ENCODE results near the gene MANEA.

Gene MANEA

GRCh38 chr6:95587989-95588388 is 10.7 kb downstream of the MANEA start:
- DNase-seq (ENCODE audit: low read depth) = no peak

- DNase-seq (ENCODE audit: low read depth) = no peak
Measured at GRCh38 chr6:95589067-95589466, 11.7 kb downstream of the MANEA start.

DNA sequence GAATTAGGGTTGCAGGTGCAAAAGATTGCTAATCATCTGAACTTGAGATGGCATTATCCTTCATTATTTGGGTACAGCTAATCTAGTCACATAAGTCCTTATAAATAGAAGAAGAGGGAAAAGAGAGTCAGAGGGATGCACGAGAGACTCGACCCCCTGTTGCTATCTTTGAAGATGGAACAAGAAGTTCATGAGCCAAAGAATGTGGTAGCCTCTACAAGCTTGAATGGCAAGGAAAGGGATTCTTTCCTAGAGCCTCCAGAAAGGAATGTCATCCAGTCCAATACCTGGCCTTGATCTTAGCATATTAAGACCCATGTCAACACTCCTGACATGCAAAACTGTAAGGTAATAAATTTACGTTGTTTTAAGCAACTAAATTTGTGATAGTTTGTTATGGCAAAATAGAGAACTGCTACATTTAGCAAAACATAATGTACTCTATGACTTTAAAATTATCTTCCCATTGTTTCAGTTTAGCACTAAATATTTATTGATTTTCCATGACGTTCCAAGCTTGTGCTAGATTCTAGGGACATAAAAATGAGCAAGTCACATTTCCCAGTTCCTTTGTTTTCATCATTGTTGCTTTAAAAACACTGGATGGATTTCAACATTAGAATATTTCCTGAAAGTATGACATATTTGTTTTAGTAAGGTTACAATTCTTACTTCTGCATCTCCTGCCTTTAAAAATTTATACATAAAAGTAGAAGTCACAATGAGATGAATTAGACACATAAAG is 12.7 kb downstream of the MANEA start:
- DNase-seq (ENCODE audit: low read depth) = no peak

DNA sequence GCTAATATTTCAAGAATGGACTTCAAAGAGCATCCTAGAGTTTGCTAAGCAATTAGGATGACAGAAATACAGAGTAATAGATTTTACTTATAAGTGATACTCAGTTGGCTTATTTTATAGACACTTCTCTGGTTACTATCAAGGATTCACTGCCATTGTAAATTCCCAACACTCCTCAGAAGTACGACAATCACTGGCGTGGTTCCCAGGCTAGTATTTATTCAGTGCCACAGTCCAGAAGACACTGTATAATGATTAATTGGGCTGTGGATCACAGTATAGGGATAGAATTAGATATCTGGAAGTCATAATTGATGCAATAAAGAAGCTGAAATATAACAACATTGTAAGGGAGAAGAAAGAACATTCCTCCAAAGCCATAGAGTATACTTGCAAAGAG is 15.7 kb downstream of the MANEA start:
- no peak for DNase-seq (ENCODE audit: low read depth)

- DNase-seq (ENCODE audit: low read depth) = no peak
Measured at GRCh38 chr6:95596021-95596420, 18.7 kb downstream of the MANEA start.

DNA sequence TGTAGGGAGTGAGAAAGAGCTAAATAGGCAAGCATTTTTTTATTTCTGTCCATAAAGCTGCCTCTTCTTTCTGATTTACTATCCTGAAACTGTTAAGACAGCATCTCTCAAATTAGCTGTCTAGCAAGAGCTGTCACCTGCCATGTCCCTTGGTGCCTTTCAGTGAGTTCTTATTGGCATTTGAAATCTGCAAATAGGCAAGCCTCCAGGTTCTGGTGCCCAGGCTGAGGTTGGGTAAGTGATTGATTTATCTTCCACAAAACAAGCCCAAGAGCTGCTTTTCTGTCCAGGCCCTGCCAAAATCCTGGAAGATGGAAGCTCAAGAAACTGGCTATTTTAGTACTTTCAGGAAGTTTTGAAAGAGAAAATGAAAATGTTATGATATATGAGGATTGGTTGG is 22.4 kb downstream of the MANEA start:
- no peak for DNase-seq (ENCODE audit: low read depth)

GRCh38 chr6:95601133-95601532 is 23.8 kb downstream of the MANEA start:
- DNase-seq (ENCODE audit: low read depth) = no peak

- DNase-seq (ENCODE audit: low read depth) = no peak
Measured at GRCh38 chr6:95614094-95614493, 36.8 kb downstream of the MANEA start.

DNA sequence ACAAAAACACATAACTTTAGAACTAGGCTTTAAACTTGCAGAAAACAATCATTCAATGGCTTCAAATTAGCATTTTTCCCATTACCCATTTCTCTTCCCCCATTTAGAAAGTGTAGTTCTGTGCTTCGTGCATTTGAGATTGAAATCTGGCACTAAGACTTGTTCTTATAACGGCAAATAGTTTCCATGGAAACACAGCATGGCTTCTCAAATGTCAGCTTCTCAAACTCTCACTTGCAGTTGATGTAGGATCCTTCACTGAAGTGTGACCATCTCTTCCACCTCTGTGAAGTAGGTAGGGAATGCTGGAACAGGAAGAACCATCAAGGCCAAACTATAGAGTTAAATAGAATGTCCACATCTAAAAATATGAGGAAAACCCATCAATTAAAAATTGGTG is 52.2 kb downstream of the MANEA start:
- DNase-seq (ENCODE audit: low read depth) = no peak

DNA sequence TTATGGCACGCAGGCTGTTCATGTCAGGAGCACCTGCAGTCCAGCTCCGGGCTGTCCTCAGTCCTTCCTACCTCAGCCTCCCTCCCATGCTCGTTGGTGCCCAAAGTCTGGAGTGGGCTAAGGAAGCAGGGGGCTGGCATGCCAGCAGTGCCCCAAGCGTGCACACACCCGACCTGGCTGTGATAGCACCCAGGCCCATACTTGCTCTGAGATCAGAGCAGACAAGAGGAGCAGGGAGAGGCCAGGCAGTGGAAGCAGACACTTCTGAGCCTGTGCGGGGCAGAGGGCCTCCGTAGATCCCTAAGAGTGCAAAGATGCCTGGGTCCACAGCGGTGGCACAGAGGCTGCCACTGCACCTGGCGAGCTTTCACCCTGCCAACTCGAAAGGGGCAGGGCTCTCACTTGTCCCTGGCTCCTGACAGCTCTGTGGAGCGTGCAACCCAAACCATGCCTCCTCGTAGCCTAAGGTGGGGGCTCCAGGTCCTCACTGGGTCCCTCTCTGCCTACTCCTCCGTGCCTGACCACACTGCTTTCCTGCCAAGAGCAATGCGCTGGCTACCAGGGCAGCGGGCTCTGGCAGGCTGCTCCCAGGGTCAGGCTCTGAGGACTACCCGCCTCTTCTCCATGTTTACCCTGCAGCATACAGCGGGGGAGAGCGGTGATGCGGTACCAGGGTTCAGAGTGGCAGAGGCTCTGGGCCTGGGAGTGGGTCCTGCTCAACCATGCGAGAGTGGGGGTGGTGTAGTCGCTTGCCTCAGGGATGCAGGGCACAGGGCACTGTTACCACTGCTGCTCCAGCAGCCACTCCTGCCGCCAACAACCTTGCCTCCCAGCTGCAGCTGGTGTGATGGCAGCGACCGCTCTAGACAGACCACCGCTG is 59.5 kb downstream of the MANEA start:
- DNase-seq (ENCODE audit: low read depth) = no peak

GRCh38 chr6:95648636-95649035 is 71.3 kb downstream of the MANEA start:
- no peak for DNase-seq (ENCODE audit: low read depth)

GRCh38 chr6:95649451-95649850 is 72.1 kb downstream of the MANEA start:
- DNase-seq (ENCODE audit: low read depth) = no peak

DNA sequence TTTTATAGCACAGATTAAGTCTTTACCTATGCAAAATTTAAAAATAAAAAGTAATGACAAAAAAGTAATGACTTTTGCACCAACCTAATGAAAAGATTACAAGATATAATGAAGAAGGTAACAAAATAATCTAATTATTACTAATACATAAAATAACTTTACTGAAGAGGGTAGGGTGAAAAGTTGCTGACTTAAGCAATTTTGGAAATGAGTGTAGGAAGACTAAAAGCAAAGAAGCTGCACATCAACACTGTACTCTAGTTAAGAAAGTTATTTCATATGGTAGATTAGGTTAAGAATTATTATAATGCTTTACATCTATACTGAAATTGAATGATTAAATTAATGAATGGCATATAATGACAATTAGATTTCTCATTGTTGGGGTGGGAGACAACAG is 76.8 kb downstream of the MANEA start:
- no peak for DNase-seq (ENCODE audit: low read depth)

DNA sequence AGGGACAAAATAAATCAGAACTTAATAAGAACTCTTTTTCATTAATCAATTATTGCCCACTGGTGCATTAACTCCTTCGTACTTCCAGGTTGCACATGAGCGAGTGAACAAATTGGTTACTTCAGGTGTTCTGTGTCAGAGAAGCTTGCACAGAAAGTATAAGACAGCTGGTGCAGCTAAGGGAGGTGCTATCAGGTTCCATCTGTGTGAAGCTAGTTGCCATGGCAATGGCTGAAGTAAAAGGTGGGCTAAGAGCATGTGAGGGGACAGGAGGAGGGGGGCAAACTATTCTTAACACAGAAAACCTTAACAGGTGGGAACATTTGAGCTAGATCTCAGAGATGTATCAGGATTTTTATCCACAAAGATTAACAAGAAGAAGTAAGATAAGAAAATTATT is 81.6 kb downstream of the MANEA start:
- DNase-seq (ENCODE audit: low read depth) = no peak

Data from HS-5 (cell line).